ENCODE data around the gene MST1. TPM values are rescaled to one million over a fixed set of nuclear protein-coding genes. Genes with fewer than 3 reads are reported as not detected.

The MST1 gene
- total and polyA plus RNA-seq, 2 of the 8 experiments (the other 6 are each of a cell fraction or from before 2014, with no cell fraction given) = 6.2 to 9.5 TPM

- TF ChIP-seq BRCA1 (IDR thresholded peaks at IDR 0.05; ENCODE audit: low read depth, low read length) = no peak
- peak; percentile 78 for TF ChIP-seq KDM4A (IDR thresholded peaks at IDR 0.05; ENCODE audit: low read depth, low read length, severe bottlenecking)
- peak; percentile 84 for TF ChIP-seq NRF1 (IDR thresholded peaks at IDR 0.05; ENCODE audit: low read depth, low read length)
- no peak for TF ChIP-seq BACH1 (IDR thresholded peaks at IDR 0.05; ENCODE audit: low read length)
- TF ChIP-seq POU5F1 (IDR thresholded peaks at IDR 0.05; ENCODE audit: low read depth, low read length) = no peak
- no peak for TF ChIP-seq NANOG (IDR thresholded peaks at IDR 0.05; ENCODE audit: insufficient read depth, low read depth, low read length, poor library complexity, severe bottlenecking)
- TF ChIP-seq JUND (IDR thresholded peaks at IDR 0.05; ENCODE audit: low read length) = no peak
- no peak for TF ChIP-seq RAD21 (IDR thresholded peaks at IDR 0.05 in 1 of 2, conservative IDR thresholded peaks at IDR 0.05 in 1 of 2; ENCODE audit: low read depth in 2 of 2, low read length in 2 of 2)
- TF ChIP-seq SIX5 (IDR thresholded peaks at IDR 0.05; ENCODE audit: low read depth, low read length) = no peak
- TF ChIP-seq CHD7 (IDR thresholded peaks at IDR 0.05; ENCODE audit: insufficient replicate concordance, low read length) = no peak
Measured at GRCh38 chr3:49689046-49689907, at the start of gene MST1, which contains the start of gene RNF123 (continued).
